ENCODE measurements around the gene DNAI4.

- no peak for TF ChIP-seq CTCF (conservative IDR thresholded peaks at IDR 0.05; ENCODE audit: low read depth, low read length)
- no peak for TF ChIP-seq EZH2 (IDR thresholded peaks at IDR 0.05; ENCODE audit: borderline replicate concordance, low read depth, low read length, poor library complexity, severe bottlenecking)
Measured at GRCh38 chr1:66791621-66792610, 132.7 kb downstream of the DNAI4 start.
